HCT116 (cell line): ENCODE measurements around the gene PRR36. TPM values are rescaled to one million over a fixed set of nuclear protein-coding genes. Genes with fewer than 3 reads are reported as not detected.
A peak's percentile ranks its signal among the peaks of the same experiment; 100 is the strongest.

Experiments used
- ATAC-seq: fragments of 200-7000 bp; cut with Tn5 transposase; 2 replicates; pipeline ENCODE4 v1.9.1; 2020; ENCODE audit warnings: mild to moderate bottlenecking, moderate library complexity
- BruUV-seq: library from RNA; stranded (reverse); fragments of 400-500 nt; replicated peaks from 2 replicates; lab custom pipeline; 2021; lab: Mats Ljungman, UMichigan
- CTCF ChIA-PET: fragments of 300-600 bp; sonication (Branson Sonifier 250); formaldehyde crosslinking; loops from one replicate; lab custom pipeline; 2021; ENCODE audit warnings: antibody characterized with exemption; lab: Charles Lee
- POLR2A ChIA-PET: fragments of 300-600, 350-600 bp; sonication (Branson Sonifier 250); formaldehyde crosslinking; loops from one replicate; lab custom pipeline; 2021; ENCODE audit warnings: antibody characterized with exemption; lab: Charles Lee
- RAD21 ChIA-PET, 2 experiments: fragments of 300-600 bp; sonication (Branson Sonifier 250); formaldehyde crosslinking; loops; one replicate each; lab custom pipeline; 2023; ENCODE audit warnings: low total read pairs in 2 of 2; ENCODE audit not compliant: uncharacterized antibody in 2 of 2, unreplicated experiment in 2 of 2, low non-redundant PET in 1 of 2; lab: Charles Lee
- DNase-seq: peaks from one replicate; pipeline ENCODE4 v3.0.0-alpha.2; 2010; ENCODE audit warnings: low read depth, low spot score
- H2AFZ ChIP-seq: fragments of 200-600 bp; shearing (Covaris generic), sonication (generic); 2 replicates; pipeline ENCODE4 v1.6.1; 2017; ENCODE audit warnings: low read depth, mixed run types, mixed read lengths, antibody characterized with exemption, low read length; ENCODE audit not compliant: poor library complexity, severe bottlenecking
- H3K27ac ChIP-seq: 2 replicates; pipeline ENCODE4 v1.5.1; 2012; ENCODE audit warnings: low read depth, low read length
- H3K27me3 ChIP-seq: fragments of 200-600 bp; sonication (generic); 2 replicates; pipeline ENCODE4 v1.6.1; 2016; ENCODE audit warnings: mixed run types, low read length, mixed read lengths; ENCODE audit not compliant: insufficient read depth
- H3K36me3 ChIP-seq, 2 experiments: fragments of 200-500 bp in 1 of 2; fragments of 200-600 bp in 1 of 2; sonication (Bioruptor generic) in 1 of 2; sonication (generic) in 1 of 2; 2 replicates each; pipeline versions ENCODE4 v1.5.1 to v1.6.1; 2014 to 2016; ENCODE audit warnings: low read length in 2 of 2, inconsistent platforms in 1 of 2, mixed read lengths in 1 of 2, mixed run types in 1 of 2; ENCODE audit not compliant: insufficient read depth in 2 of 2, control insufficient read depth in 1 of 2
- H3K4me1 ChIP-seq, 2 experiments: fragments of 200-600 bp in 1 of 2; sonication (generic) in 1 of 2; 2 replicates each; pipeline versions ENCODE4 v1.5.1 to v1.6.1; 2012 to 2017; ENCODE audit warnings: low read length in 2 of 2, inconsistent platforms in 1 of 2, mild to moderate bottlenecking in 1 of 2, mixed read lengths in 1 of 2, mixed run types in 1 of 2, moderate library complexity in 1 of 2; ENCODE audit not compliant: insufficient read depth in 2 of 2, control insufficient read depth in 1 of 2
- H3K4me2 ChIP-seq: fragments of 200-600 bp; sonication (generic); 2 replicates; pipeline ENCODE4 v1.6.1; 2017; ENCODE audit warnings: mixed run types, low read length, mixed read lengths
- H3K4me3 ChIP-seq, 2 experiments: fragments of 200-600 bp in 1 of 2; sonication (generic) in 1 of 2; replicated peaks in 1 of 2; 2 replicates each; pipeline ENCODE4 v1.5.1; 2011 to 2016; ENCODE audit warnings: low read length in 2 of 2, control low read depth in 1 of 2, low read depth in 1 of 2, mild to moderate bottlenecking in 1 of 2, mixed read lengths in 1 of 2, mixed run types in 1 of 2
- H3K79me2 ChIP-seq: fragments of 200-600 bp; sonication (generic); 2 replicates; pipeline ENCODE4 v1.6.1; 2017; ENCODE audit warnings: mild to moderate bottlenecking, mixed run types, low read length, moderate library complexity, mixed read lengths; ENCODE audit not compliant: insufficient read depth
- H3K9ac ChIP-seq: fragments of 200-600 bp; sonication (generic); 2 replicates; pipeline ENCODE4 v1.6.1; 2016; ENCODE audit warnings: low read length, mixed read lengths
- H3K9me2 ChIP-seq: fragments of 200-600 bp; sonication (generic), shearing (Covaris generic); 2 replicates; pipeline ENCODE4 v1.6.1; 2017; ENCODE audit warnings: mixed run types, mild to moderate bottlenecking, moderate library complexity; ENCODE audit not compliant: insufficient read depth
- H3K9me3 ChIP-seq, 2 experiments: fragments of 200-500 bp in 1 of 2; fragments of 200-600 bp in 1 of 2; sonication (Bioruptor generic) in 1 of 2; sonication (generic) in 1 of 2; 2 replicates each; pipeline ENCODE4 v1.6.1; 2014 to 2017; ENCODE audit warnings: low read length in 2 of 2, mixed read lengths in 2 of 2, inconsistent platforms in 1 of 2, low read depth in 1 of 2, mild to moderate bottlenecking in 1 of 2, mixed run types in 1 of 2, moderate library complexity in 1 of 2; ENCODE audit not compliant: control insufficient read depth in 1 of 2, insufficient read depth in 1 of 2
- H4K20me1 ChIP-seq: fragments of 200-600 bp; sonication (generic), shearing (Covaris generic); 2 replicates; pipeline ENCODE4 v1.6.1; 2017; ENCODE audit warnings: mixed run types, mild to moderate bottlenecking, moderate library complexity; ENCODE audit not compliant: insufficient read depth
- CBX3 ChIP-seq: IDR thresholded peaks from 2 replicates; pipeline ENCODE4 v1.6.1; 2012; ENCODE audit warnings: low read depth
- EZH2 ChIP-seq: fragments of 200-600 bp; sonication (generic); IDR thresholded peaks from 2 replicates; pipeline ENCODE4 v1.6.1; 2017; ENCODE audit warnings: antibody characterized with exemption, mixed run types
- POLR2AphosphoS5 ChIP-seq: IDR thresholded peaks from 2 replicates; pipeline ENCODE4 v1.6.1; 2011; ENCODE audit warnings: mild to moderate bottlenecking, low read depth, low read length, moderate library complexity
- REST ChIP-seq: IDR thresholded peaks from 2 replicates; pipeline ENCODE4 v1.6.1; 2012; ENCODE audit warnings: low read depth
- SP1 ChIP-seq: IDR thresholded peaks from 2 replicates; pipeline ENCODE4 v1.6.1; 2012; ENCODE audit warnings: low read depth
- TCF7L2 ChIP-seq: IDR thresholded peaks from 2 replicates; pipeline ENCODE4 v1.7.0; 2011; ENCODE audit warnings: borderline replicate concordance, inconsistent platforms; ENCODE audit not compliant: insufficient read depth, insufficient read length; ENCODE audit errors: extremely low read depth
- YY1 ChIP-seq: IDR thresholded peaks from 2 replicates; pipeline ENCODE4 v1.6.1; 2011; ENCODE audit warnings: low read length, low read depth, moderate library complexity, mild to moderate bottlenecking; ENCODE audit not compliant: insufficient replicate concordance; ENCODE audit errors: extremely low read depth
- intact Hi-C: fragments of 100-400 bp; cut with micrococcal nuclease; formaldehyde crosslinking; loops from 2 replicates; pipeline ENCODE4 v1.10.0; 2022
- total RNA-seq: library from RNA; stranded (reverse); gene quantifications from one replicate; pipeline ENCODE4 v1.2.1, GENCODE V29; 2021; ENCODE audit not compliant: unreplicated experiment

PRR36 gene
- total RNA-seq, 1 experiment from 2014 or later: 7.5 TPM

- Histone ChIP-seq H3K36me3 (no peaks in the 10 kb centered on the region), H3K27me3 (no peaks in the 10 kb centered on the region), H3K4me1 (peaks cover 30 to 68% of the 10 kb centered on the region in 2 experiments), H2AFZ (no peak overlapping the region), H3K9me3 (no peaks in the 10 kb centered on the region), H3K9ac (0 out of 2 replicates have a peak overlapping the region, but pooled peaks have one; percentile 60), H3K4me2 (peak overlapping the region; percentile 85), H4K20me1 (no peaks in the 10 kb centered on the region), H3K27ac (peak overlapping the region; percentile 69), H3K4me3 (peak overlapping the region; percentile 16 to 55), H3K9me2 (no peaks in the 10 kb centered on the region), H3K79me2 (no peaks in the 10 kb centered on the region)
- ChIA-PET POLR2A (interaction anchor here (0.5 to 2.1 kb wide), 4 partner anchors 50 to 361 kb away, joined by 3 to 8 read pairs (median 3); partner anchors contain the start of genes SNAPC2 and TIMM44), CTCF (interaction anchor here (0.9 kb wide), 1 partner anchor 47 kb away, joined by 3 read pairs; no protein-coding TSS in a partner anchor), RAD21 (no interaction called here)
- DNase-seq: peak; percentile 95
- intact Hi-C loops: loop anchor here (1.0 kb wide), 1 partner anchor 49 kb away; the partner anchor contains the start of gene SNAPC2
- no TSS peak for BruUV-seq
- TF ChIP-seq YY1: no peak
- TF ChIP-seq SP1: peak; percentile 34; the same call in 1 of the 2 replicates
- ATAC-seq: peak; percentile 37
These were observed 3.4 kb downstream of the PRR36 start for GRCh38 chr19:7870571-7871436.

- no peak overlapping the region for H2AFZ ChIP-seq
- DNase-seq (peak; percentile 79), ATAC-seq (peak; percentile 28)
- H3K9me2 ChIP-seq: no peaks in the 10 kb centered on the region
- peak overlapping the region; percentile 39 to 58 for H3K4me3 ChIP-seq
- peak overlapping the region; percentile 86 for H3K27ac ChIP-seq
- TF ChIP-seq REST (no peak), SP1 (no peak), TCF7L2 (no peak), POLR2AphosphoS5 (no peak), YY1 (no peak), CBX3 (no peak), EZH2 (no peak)
- no peaks in the 10 kb centered on the region for H3K9me3 ChIP-seq
- no TSS peak for BruUV-seq
- no peaks in the 10 kb centered on the region for H3K27me3 ChIP-seq
- peak overlapping the region; percentile 61 for H3K9ac ChIP-seq
- ChIA-PET CTCF (interaction anchor here (0.6 to 2.2 kb wide), 21 partner anchors 9 to 520 kb away, joined by 3 to 41 read pairs (median 7); partner anchors contain the start of genes LRRC8E, MAP2K7, RAB11B and SNAPC2), POLR2A (interaction anchor here (1.1 to 2.2 kb wide), 8 partner anchors 16 to 74 kb away, joined by 3 to 33 read pairs (median 6); partner anchors contain the start of genes MAP2K7, SNAPC2 and TIMM44), RAD21 (interaction anchor here in 1 of 2 experiments (1.6 to 1.7 kb wide), 2 partner anchors 50 to 302 kb away, joined by 3 to 7 read pairs; partner anchors contain the start of gene SNAPC2)
- H4K20me1 ChIP-seq: no peaks in the 10 kb centered on the region
- H3K79me2 ChIP-seq: no peaks in the 10 kb centered on the region
- H3K36me3 ChIP-seq: no peaks in the 10 kb centered on the region
- intact Hi-C loops: loop anchor here (1.0 kb wide), 1 partner anchor 50 kb away; the partner anchor contains the start of gene SNAPC2
- H3K4me1 ChIP-seq: peaks cover 30 to 73% of the 10 kb centered on the region in 2 experiments
- peak overlapping the region; percentile 85 for H3K4me2 ChIP-seq
These were observed 4.2 kb downstream of the PRR36 start for GRCh38 chr19:7869910-7870511.
